ENCODE results near the gene FGD6. TPM values are rescaled to one million over a fixed set of nuclear protein-coding genes. Genes with fewer than 3 reads are reported as not detected.

FGD6 gene
- total and polyA plus RNA-seq, 2 of the 4 experiments (the other 2 are of a cell fraction), result 2.6 to 9.5 TPM

DNA sequence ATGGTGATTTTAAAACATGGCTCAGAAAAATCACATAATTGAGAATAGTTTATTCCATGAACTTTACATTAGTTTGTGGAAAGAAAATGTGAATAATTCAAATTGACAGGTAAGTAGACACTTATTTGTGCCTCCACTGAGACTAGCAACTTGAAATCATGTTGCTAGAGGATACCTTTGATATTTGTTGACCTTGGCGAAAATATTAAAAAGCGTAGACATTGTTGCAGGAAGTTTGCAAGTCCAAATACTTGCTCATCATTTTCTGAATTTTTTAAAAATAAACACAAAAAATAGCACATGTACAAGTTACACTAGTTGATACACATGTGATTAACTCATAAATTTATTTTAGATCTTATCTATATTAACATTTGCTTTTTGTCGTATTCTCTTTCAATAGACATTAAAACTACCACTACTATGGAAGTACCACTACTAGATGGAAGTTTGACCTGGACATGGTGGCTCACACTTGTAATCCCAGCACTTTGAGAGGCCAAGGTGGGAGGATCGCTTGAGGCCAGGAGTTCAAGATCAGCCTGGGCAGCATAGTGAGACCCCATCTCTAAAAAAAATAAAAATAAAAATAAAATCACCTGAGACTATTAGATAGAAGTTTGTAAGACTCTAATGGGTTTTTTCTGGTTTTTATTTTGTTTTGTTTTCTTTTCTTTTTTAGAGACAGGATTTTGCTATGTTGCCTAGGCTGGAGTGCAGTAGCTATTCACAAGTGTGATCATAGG, 24.7 kb upstream of the FGD6 start:
- Histone ChIP-seq H4K91ac (ENCODE audit: insufficient read depth, low read depth, low read length) (no peak overlapping the region), H3K23ac (ENCODE audit: low read depth, low read length) (no peak overlapping the region), H3K27ac (ENCODE audit: insufficient read depth, low read length) (no peak overlapping the region; the same call in 1 of the 2 replicates), H3K4me2 (ENCODE audit: low read depth, low read length) (no peak overlapping the region), H2BK5ac (ENCODE audit: low read depth, low read length, poor library complexity, severe bottlenecking) (no peak overlapping the region), H2AFZ (replicated peaks; ENCODE audit: low read length, poor library complexity) (no peak overlapping the region), H3K4me3 (ENCODE audit: insufficient read depth, low read depth, low read length) (no peak overlapping the region), H3K36me3 (ENCODE audit: control insufficient read depth, insufficient read depth, low read length) (peaks cover 7% of the 10 kb centered on the region), H3K79me1 (ENCODE audit: low read depth in 1 of 2, low read length in 2 of 2) (peaks cover 29 to 59% of the 10 kb centered on the region in 2 experiments), H2AK5ac (ENCODE audit: low read depth, low read length) (no peak overlapping the region), H4K8ac (ENCODE audit: low read depth in 2 of 2, low read length in 2 of 2) (no peak overlapping the region), H3K18ac (ENCODE audit: low read depth, low read length) (no peak overlapping the region), H4K20me1 (ENCODE audit: insufficient read depth, low read length) (0 out of 2 replicates have a peak, but pooled peaks cover 7% of the 10 kb centered on the region), H3K56ac (ENCODE audit: extremely low read depth, insufficient read depth, low read length) (no peak overlapping the region), H3K14ac (replicated peaks; ENCODE audit: low read depth, low read length) (no peak overlapping the region), H3K4me1 (ENCODE audit: control insufficient read depth, insufficient read depth, low read length) (peaks cover 7% of the 10 kb centered on the region), H3K9ac (ENCODE audit: low read depth, low read length) (no peak overlapping the region), H3K9me3 (ENCODE audit: control insufficient read depth, insufficient read depth, low read length) (no peaks in the 10 kb centered on the region), H2BK15ac (ENCODE audit: low read depth, low read length) (no peak overlapping the region), H2BK20ac (ENCODE audit: low read depth, low read length) (no peak overlapping the region), H2BK120ac (ENCODE audit: low read depth, low read length) (no peak overlapping the region), H3K9me1 (ENCODE audit: insufficient read depth, low read length) (peaks cover 11% of the 10 kb centered on the region), H3K4ac (ENCODE audit: low read depth, low read length) (no peak overlapping the region), H2AK9ac (replicated peaks; ENCODE audit: low read depth, low read length, poor library complexity) (no peak overlapping the region), H4K5ac (ENCODE audit: low read depth, low read length) (no peak overlapping the region), H3K27me3 (ENCODE audit: control insufficient read depth, insufficient read depth, low read length) (no peaks in the 10 kb centered on the region)
- no peak for DNase-seq
- CTCF ChIA-PET, result no interaction called here
- BruUV-seq (replicated peaks), result no TSS peak
- WGBS, 2 experiments (ENCODE audit: extremely low coverage in 2 of 2, insufficient read length in 1 of 2), result no CpG with 5 or more reads among the region's 4 CpGs
- TF ChIP-seq MXI1 (IDR thresholded peaks at IDR 0.05; ENCODE audit: borderline replicate concordance, low read depth, low read length) (no peak), CTCF (conservative IDR thresholded peaks at IDR 0.05; ENCODE audit: low read depth, low read length) (no peak), NFE2L2 (IDR thresholded peaks at IDR 0.05; ENCODE audit: low read depth, low read length) (no peak), CEBPB (IDR thresholded peaks at IDR 0.05; ENCODE audit: low read depth, low read length) (no peak), BHLHE40 (IDR thresholded peaks at IDR 0.05; ENCODE audit: low read depth, low read length) (no peak), USF2 (IDR thresholded peaks at IDR 0.05; ENCODE audit: low read depth, low read length) (no peak), MAFK (IDR thresholded peaks at IDR 0.05; ENCODE audit: low read depth, low read length) (no peak), RCOR1 (IDR thresholded peaks at IDR 0.05; ENCODE audit: insufficient replicate concordance, low read length) (no peak), CHD1 (IDR thresholded peaks at IDR 0.05; ENCODE audit: low read depth, low read length) (no peak), RFX5 (IDR thresholded peaks at IDR 0.05; ENCODE audit: low read depth, low read length) (no peak), RAD21 (IDR thresholded peaks at IDR 0.05; ENCODE audit: low read length) (no peak), SMC3 (IDR thresholded peaks at IDR 0.05; ENCODE audit: low read depth, low read length) (no peak), FOS (IDR thresholded peaks at IDR 0.05; ENCODE audit: low read depth, low read length) (no peak), POLR2A (IDR thresholded peaks at IDR 0.05; ENCODE audit: low read depth, low read length) (no peak)
- TF ChIP-seq, protein P1, sequence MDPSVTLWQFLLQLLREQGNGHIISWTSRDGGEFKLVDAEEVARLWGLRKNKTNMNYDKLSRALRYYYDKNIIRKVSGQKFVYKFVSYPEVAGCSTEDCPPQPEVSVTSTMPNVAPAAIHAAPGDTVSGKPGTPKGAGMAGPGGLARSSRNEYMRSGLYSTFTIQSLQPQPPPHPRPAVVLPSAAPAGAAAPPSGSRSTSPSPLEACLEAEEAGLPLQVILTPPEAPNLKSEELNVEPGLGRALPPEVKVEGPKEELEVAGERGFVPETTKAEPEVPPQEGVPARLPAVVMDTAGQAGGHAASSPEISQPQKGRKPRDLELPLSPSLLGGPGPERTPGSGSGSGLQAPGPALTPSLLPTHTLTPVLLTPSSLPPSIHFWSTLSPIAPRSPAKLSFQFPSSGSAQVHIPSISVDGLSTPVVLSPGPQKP (IDR thresholded peaks at IDR 0.05; ENCODE audit: borderline replicate concordance, low read depth, low read length), result no peak
- intact Hi-C loops (cut with micrococcal nuclease), result no loop called here
- no peak for ATAC-seq (ENCODE audit: low read depth)
- in situ Hi-C loops (cut with MboI; ENCODE audit: low sequenced_read_pairs), result no loop called here
- dilution Hi-C loops (cut with HindIII; ENCODE audit: low sequenced_read_pairs, unreplicated experiment), result no loop called here
- POLR2A ChIA-PET (ENCODE audit: unreplicated experiment), result no interaction called here

All from IMR-90 (cell line).